ENCODE results near the gene GP1BB.
"Not testable (repeated sequence)": the region's sequence is repeated elsewhere in the genome, so short reads cannot be mapped to it uniquely, and the experiment has no call there.

The GP1BB gene

DNA sequence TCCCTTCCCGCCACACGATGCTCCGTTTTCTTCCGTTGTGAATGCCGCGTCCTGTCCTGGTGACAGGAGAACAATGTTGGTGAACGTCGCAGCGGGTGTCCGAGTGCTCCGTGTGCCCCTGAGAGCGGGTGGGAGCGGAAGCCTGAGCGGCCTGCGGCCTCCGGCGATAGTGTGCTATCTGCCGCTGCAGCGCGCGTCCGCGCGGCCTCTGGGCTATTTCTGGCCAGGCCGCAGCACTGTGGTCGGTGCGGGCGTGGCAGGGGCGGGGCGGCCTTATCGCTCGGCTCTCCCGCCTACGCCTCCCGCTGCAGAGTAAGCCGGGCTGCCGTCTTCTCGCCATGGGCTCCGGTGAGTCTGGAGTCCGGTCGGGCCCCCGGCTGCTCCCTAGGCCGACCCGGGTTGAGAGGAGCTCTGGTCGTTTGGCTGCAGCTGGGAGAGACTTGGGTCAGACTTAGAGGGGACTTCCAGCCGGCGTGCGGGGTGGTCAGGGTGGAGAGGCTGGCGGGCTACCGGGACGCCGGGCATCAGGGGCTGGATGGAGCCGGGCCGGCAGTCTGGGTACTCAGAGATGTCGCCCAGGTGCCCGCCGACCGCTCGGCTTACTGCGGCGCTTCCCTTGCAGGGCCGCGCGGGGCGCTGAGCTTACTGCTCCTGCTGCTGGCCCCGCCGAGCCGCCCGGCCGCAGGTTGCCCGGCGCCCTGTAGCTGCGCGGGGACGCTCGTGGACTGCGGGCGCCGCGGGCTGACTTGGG, at the start of gene GP1BB:
GP1BB (plus strand) TSS at position 308 of the 751 bp plus-strand sequence; CDS start at position 339, 31 bp downstream.
- FAIRE-seq: no peak

DNA sequence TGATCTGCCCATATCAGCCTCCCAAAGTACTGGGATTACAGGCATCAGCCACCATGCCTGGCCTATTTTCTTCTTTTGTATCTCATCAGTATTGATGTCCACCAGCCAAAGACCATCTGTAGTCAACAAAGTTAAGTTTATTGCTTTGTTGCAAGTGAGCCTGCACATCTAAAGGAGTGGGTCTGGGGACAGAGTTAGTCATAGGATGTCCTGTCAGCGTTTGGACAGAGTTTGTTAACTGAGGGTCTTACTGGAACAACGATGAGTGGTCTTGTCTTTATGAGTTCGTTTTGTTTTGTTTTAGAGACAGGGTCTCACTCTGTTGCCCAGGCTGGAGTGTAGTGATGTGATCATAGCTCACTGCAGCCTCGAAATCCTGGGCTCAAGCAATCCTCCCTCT, 49.7 kb upstream of the GP1BB start:
- DNase-seq (ENCODE audit: extremely low spot score, insufficient read length, low read depth) (no peak), FAIRE-seq (no peak)

More for the DNA sequence above, at the start of gene GP1BB:
- no peak for DNase-seq (ENCODE audit: extremely low spot score, insufficient read length, low read depth)

DNA sequence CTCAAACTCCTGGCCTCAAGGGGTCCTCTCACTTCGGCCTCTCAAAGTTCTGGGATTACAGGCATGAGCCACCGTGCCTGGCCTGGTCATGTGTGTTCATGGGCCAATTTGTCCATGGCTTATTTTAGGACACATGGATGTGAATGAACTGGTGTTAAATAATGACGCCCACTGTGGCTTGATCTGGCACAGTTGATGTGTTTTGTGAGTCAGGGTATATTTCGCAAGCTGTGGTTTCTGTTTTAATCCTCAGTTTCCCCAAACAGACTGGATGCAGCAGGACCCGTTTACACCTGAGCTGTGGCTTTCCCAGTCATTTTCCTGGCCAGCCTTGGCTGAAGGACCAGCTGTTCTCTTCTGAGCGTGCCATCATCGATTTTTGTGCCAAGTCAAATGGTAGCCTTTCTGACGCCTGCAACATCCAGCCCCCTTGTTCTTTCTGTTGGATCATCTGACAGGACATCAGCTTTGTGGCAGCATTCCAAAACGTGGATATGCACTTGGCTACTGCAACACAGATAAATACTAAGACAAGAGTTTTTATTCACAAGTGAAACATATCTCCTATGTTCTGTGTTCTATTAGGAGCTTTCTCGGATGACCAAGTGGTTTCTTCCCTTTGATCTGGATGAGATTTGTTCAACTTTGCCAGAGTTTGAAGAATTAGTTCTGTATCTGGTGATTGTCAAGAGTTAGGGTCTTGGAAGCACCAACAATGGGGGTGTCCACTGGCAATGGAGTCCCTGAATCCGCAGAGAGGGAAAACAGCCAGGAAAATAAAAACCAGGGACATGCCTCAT, 49.0 kb upstream of the GP1BB start:
- no peak for FAIRE-seq
- no peak for DNase-seq (ENCODE audit: extremely low spot score, insufficient read length, low read depth)

DNA sequence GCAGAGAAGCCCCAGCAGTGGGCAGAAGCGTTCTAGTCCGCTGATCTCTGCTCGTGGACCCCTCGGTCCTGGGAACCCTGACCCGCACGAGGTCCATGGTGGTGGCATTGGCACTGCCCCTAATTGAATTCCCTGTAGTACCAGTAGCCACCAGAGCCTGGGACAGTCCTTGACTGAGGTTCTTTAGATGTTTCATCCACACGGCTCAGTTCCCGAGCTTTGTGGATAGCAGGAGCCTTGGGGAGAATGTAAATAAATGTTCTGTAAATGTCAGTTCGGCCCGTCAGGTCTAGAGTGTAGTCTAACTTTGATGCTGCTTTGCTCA, 48.4 kb upstream of the GP1BB start:
- FAIRE-seq (no peak), DNase-seq (ENCODE audit: extremely low spot score, insufficient read length, low read depth) (no peak)

DNA sequence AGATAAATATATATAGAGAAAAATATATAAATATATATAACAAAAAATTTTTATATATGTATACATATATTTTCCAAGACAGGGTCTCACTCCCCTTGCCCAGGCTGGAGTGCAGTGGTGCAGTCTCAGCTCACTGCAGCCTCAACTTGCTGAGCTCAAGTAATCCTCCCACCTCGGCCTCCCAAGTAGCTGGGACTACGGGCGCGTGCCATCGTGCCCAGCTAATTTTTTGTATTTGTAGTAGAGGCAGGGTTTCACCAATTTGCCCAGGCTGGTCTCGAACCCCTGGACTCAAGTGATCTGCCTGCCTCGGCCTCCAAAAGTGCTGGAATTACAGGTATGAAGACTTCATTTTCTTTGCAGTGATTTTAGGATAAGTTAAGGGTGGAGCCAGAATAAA, 47.9 kb upstream of the GP1BB start:
- FAIRE-seq: no peak

DNA sequence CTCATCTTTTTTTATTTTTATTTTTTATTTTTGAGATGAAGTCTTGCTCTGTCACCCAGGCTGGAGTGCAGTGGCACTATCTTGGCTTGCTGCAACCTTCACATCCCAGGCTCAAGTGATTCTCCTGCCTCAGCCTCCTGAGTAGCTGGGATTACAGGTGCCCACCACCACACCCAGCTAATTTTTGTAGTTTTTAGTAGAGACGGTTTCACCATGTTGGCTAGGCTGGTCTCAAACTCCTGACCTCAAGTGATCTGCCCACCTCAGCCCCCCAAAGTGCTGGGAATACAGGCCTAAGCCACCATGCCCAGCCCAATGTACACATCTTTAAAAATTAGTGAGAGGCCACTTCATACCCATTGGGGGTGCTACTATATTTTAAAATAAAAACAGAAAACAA, 46.9 kb upstream of the GP1BB start:
- not testable (repeated sequence) for FAIRE-seq; DNase-seq (ENCODE audit: extremely low spot score, insufficient read length, low read depth)

More for the DNA sequence above, 47.9 kb upstream of the GP1BB start:
- no peak for DNase-seq (ENCODE audit: extremely low spot score, insufficient read length, low read depth)

DNA sequence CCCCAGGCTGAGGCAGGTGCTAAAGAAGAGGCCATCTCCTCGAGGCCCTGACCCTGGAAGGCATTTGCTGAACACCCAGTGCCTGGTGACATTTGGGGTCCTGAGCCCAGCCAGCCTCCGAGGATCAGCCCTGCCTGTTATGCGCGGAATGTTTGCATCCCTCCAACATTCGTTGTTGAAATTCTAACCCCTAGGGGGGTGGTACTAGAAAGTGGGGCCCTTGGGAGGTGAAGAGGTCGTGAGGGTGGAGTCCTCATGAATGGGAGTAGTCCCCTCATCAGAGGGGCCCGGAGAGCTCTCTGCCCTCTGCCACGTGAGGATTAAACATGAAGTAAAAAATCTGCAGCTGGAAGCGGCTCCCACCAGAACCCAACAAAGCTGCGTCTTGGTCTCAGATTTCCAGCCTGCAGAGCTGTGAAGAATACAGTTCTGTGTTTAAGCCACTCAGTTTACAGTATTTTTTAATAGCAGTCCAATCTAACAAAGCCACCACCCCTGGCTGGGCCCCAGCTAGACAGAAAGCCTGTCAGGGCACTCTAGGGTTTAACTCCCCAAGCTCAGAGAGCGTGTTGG, 44.3 kb upstream of the GP1BB start:
- DNase-seq (ENCODE audit: extremely low spot score, insufficient read length, low read depth) (no peak), FAIRE-seq (no peak)

DNA sequence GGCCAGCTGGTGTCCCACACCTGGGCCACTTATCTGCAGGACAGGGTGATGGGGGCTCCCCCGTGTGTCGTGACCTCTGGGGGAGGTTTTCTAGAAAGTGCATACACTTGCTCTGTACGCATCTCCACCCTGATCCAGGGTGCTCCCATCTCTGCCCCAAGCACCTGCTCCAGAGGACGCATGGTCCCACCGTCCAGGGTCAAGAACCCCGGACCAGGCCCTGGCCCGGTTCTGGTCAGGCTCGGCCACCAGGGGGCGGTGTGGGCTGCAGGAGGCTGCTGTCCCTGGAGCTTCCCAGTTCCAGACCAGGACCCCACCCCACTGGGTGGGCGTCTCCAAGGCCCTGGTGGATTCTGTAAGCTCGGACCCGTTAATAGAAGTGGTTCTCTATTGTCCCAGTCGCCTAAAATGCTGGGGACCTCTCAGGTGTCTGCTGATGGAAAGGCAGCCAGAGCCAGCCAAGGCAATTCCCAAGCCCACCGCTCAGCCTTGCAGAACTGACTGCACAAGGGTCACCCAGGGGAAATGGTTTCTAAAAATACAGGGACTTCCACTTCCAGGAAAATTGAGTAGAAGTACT, 43.7 kb upstream of the GP1BB start:
- no peak for FAIRE-seq
- DNase-seq (ENCODE audit: extremely low spot score, insufficient read length, low read depth): no peak

DNA sequence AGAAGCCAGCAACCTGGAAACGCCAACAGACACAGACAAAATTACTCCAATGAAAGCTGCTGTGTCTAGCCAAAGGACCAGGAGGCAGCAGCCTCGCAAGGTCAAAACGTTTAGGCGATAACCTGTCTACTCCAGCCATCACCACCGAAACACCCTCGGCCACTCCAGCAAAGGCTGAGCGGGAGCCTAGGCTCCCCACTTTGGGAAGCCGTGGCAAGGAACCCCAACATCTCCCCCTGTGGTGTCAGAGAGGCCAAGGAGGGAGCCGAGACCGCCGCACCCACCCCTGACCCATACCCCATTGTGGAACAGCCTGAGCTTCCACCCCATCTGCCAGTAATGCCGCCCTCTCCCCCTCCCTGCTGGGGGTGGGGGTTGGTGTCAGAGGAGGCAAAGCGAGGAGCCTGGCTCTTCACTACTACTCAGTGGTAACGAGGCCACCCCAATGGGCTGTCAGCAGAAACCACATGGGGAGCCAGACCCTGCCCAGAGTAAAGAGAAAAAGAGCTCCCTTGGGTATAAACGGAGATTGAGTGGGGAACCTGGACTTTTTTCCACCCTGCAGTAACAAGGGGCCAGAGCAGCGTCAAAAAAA, 43.0 kb upstream of the GP1BB start:
- FAIRE-seq (no peak), DNase-seq (ENCODE audit: extremely low spot score, insufficient read length, low read depth) (no peak)

DNA sequence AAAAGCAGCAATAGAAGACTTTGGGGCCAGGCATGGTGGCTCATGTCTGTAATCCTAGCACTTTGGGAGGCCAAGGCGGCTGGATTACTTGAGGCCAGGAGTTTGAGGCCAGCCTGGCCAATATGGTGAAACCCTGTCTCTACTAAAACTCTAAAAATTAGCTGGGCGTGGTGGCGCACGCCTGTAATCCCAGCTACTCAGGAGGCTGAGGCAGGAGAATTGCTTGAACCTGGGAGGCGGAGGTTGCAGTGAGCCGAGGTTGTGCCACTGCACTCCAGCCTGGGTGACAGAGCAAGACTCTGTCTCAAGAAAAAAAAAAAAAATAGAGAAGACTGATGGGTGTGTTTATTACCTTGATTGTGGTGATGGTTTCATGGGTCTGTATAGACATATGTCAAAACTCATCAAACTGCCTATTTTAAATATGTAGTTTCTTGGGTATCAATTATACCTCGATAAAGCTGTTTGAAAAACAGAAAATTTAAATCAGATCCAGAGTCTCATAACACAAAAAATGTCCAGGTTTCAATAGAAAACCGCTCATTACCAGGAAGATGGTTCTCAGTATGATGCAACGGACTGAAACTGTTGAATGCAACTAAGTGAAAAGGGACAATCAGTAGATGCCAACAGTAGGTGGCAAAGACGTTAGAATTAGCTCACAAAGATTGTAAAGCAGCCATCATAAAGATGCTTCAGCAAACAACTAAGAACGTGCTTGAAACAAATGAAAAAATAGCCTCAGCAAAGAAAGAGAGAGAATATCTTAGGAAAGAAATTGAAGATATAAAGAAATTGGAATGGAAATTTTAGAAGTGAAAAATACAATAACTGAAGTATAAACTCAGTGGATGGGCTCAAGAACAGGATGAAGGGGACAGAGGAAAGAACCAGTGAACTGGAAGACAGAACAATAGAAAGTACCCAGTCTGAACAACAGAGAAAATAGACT, 42.2 kb upstream of the GP1BB start:
- DNase-seq (ENCODE audit: extremely low spot score, insufficient read length, low read depth) (no peak), FAIRE-seq (no peak)

DNA sequence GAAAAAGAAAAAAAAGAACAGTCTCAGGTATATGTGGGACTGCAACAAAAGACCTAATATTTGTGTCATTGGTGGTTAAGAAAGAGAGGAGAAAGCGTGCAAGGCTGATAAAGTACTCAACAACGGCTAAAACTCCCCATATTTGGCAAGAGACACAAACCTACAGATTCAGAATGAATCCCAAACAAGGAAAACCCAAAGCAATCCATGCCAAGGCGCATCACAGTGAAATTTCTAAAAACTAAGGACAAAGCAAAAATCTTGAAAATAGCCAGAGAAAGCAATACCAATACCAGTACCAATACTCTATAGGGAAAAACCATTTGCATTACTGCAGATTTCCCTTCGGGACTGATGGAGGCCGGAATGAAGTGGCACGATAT, 41.5 kb upstream of the GP1BB start:
- no peak for DNase-seq (ENCODE audit: extremely low spot score, insufficient read length, low read depth)
- no peak for FAIRE-seq

DNA sequence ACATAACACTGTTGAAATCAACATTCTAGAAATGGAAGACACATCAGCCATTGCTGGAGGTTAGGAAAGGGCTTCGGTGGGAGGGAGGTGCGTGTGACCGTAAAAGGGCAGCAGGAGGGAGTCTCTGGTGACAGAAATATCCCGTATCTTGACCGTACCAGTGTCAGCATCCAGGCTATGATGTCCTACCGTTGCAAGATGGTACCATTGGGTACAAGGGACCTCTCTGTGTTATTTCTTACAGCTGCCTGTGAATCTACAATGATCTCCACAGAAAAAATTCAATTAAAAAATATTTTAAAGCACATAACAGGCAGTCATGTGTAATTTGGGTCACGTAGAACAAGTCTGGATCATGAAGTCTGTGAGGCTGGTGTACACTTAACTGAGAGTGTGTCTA, 36.4 kb upstream of the GP1BB start:
- no peak for FAIRE-seq
- no peak for DNase-seq (ENCODE audit: extremely low spot score, insufficient read length, low read depth)

DNA sequence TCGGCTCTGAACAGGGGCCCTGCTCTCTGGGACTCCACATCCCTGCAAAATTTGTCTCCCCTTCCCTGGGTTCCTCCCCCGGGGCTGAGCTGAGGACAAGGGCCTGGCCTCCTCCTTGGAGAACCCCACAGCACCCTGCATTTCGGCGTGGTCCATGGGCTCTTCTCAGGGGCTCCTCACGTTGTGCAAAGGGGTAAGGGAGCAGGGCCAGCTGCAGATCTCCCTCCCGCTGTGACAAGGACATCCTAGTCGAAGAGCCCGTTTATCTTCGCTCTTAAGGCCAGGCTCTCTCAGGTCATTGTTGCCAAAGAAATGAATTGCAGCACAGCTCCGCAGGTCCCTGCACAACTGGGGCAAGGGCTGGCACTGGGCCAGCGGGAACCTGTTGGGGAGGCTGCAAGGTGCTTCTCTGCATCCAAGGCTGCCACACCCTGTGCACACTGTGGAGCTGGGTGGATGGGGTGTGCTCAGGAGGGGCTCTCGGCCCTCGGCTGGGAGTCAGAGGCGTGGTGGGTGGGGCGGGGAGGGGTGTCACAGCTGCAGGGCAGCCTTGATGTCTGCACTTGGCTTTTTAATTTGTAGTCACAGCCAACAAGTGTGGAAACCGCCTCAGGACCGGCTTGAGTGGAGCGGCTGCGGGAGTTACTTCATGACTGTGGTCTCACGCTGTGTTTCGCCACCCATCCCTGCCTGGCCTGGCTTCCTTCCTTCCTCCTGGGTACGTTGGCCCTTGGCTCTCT, 35.6 kb upstream of the GP1BB start:
- DNase-seq (ENCODE audit: extremely low spot score, insufficient read length, low read depth) (no peak), FAIRE-seq (no peak)

DNA sequence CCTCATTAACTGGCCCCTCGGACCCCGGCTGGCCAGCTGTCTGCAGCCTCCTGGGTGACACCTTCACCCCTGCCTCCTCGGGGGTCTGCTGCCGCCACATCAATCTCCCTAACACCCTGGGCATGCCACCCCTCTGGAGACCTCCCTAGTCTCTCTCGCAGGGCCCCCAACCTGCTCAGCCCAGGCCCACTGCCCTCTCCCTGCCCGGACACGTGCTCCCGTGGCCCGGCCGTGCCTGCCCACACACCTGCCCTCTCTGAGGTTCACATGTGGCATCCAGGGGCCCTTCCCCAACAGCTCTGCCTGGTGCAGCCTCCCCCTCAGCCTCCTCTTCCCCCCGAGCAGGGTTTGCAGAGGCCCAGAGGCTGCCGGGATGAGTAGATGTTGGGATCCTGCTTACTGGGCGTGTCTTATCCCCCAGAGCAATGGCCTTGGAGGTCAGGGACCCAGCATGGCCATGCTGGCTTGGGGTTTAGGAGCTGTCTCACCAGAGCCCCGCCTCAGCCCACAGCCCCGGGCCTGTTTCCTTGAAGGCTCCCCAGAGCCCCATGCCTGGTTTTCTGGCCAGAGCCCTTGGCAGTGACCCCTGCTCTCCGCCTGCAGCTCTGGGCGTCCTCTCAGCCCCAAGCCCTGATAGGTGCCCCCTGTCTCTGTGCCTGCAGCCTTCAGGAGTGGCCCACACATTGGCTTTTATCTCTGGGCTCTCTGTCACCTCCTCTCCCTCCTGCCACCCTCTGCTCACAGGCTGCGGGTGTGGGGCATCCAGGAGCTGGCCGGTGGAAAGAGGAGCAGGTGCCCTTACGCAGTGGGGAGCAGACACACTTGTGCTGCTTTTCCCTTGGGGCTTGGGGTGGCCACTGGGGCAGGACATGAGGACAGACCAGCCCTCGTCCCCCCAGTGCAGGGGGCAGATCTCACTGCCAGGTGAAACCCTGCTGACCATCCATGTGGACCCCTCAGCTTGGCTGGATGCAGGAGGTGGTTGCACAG, 34.7 kb upstream of the GP1BB start:
- FAIRE-seq (no peak), DNase-seq (ENCODE audit: extremely low spot score, insufficient read length, low read depth) (no peak)

DNA sequence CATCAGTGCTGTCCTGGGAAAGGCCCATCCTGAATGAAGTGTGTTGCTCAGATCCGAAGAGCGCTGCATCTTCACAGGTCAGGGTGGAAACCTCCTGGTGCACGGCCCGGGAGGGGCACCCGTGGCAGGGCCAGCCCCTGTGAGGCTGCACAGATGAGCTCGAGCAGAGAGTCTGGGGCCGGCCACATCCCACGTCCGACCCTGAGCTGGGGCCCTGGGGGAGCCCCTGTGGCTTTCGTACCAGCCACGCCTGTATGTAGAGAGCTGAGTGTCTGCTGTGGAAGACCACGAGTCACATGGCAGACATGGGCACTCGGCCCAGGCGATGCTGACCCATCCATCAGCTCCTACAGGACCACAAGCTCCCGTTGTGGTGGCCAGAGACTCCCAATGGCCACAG, 33.9 kb upstream of the GP1BB start:
- no peak for FAIRE-seq

DNA sequence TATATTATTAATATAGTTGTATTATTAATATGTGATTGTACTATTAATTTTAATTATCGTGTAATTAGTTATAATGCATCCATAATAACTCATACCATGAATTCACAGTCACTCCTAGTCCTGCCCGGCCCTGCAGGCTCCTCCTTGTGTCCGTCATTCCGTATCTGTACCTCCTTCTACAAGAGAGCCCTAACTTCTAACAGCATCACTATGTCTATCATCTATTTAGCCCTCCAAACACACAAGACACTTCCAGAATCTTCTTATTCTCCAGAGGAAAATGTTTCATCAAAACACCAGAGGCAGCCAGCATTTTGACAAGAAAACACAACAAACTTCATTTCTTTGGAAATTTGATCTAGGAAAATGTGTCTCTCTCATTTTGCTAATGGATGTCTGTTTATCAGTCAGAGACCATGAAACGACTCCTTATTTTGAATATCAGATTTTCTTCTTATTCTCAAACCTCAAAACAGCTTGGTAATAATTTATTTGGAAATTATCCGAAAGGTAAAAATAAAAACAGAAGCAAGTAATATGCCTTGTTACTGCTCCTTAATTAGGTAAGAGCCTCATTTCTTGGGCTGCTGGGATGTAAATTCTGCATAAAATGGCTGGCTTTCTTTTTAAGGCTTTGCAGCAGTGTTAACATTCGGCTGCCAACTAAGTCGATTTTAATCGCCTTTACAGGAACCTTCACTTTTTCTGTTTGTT, 32.2 kb upstream of the GP1BB start:
- no peak for FAIRE-seq
- no peak for DNase-seq (ENCODE audit: extremely low spot score, insufficient read length, low read depth)

More for the DNA sequence above, 33.9 kb upstream of the GP1BB start:
- no peak for DNase-seq (ENCODE audit: extremely low spot score, insufficient read length, low read depth)

DNA sequence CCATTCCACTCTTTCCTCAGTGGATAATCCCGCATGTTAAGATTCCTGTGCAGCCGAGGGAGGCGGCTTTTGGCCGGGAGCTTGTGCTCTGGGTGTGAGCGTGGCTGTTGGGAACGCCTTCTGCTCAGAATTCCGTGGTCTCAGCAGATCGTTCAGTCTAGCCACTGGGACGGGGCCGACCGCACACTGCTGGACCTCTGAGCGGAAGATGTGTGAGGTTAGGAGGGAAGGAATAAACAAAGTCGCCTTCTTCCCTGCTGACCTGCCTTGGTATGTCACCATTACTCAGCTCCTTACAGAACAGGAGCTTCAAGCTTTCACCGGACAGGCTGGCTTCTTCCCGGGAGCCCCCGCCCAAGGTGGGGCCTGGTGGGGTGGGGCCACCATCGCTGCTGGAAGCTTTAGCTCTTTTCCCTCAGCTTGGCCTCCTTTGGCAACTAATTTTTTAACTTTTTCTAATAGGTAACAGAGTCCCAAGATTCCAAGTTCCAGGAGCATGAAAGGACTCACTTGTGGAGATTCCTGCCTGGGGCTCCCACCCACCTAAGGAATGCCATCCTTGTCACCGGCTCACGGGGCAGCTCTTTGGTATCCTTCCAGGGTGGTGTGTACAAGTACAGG, 31.5 kb upstream of the GP1BB start:
- no peak for DNase-seq (ENCODE audit: extremely low spot score, insufficient read length, low read depth)
- FAIRE-seq: no peak
